Transverse colon (tissue), 4 donors: ENCODE measurements around the gene NT5E. TPM values are rescaled to one million over a fixed set of nuclear protein-coding genes. Genes with fewer than 3 reads are reported as not detected.
"Not testable (repeated sequence)": the region's sequence is repeated elsewhere in the genome, so short reads cannot be mapped to it uniquely, and the experiment has no call there.

Experiments used
- DNase-seq: peaks from one replicate; pipeline ENCODE4 v3.0.0-alpha.2; 2019
- H3K27ac ChIP-seq, 4 donors: fragments of 200-600 bp; sonication (generic); 2 replicates each; pipeline ENCODE4 v1.5.1; 2016 to 2018; ENCODE audit warnings: inconsistent platforms in 4 of 4
- H3K27me3 ChIP-seq: fragments of 200-600 bp; sonication (generic); 2 replicates; pipeline ENCODE4 v1.5.1; 2017; ENCODE audit warnings: inconsistent platforms
- H3K36me3 ChIP-seq, 4 donors: fragments of 200-600 bp; sonication (generic); 2 replicates each; pipeline ENCODE4 v1.5.1; 2017 to 2019; ENCODE audit warnings: inconsistent platforms in 4 of 4
- H3K4me1 ChIP-seq, 4 donors: fragments of 200-600 bp; sonication (generic); 2 replicates each; pipeline ENCODE4 v1.5.1; 2017 to 2020; ENCODE audit warnings: inconsistent platforms in 4 of 4
- H3K4me3 ChIP-seq, 4 donors: fragments of 200-600 bp; sonication (generic); 1 replicate in 1 of 4; 2 replicates in 3 of 4; pipeline versions ENCODE4 v1.5.1 to v1.6.1; 2017 to 2019; ENCODE audit warnings: inconsistent platforms in 4 of 4
- H3K9me3 ChIP-seq, 2 donors: fragments of 200-600 bp; sonication (generic); 2 replicates each; pipeline ENCODE4 v1.5.1; 2017 to 2019; ENCODE audit warnings: inconsistent platforms in 2 of 2
- CTCF ChIP-seq, 5 experiments: fragments of 200-600 bp in 3 of 5; fragments of 450-650 bp in 2 of 5; sonication (generic) in 3 of 5; IDR thresholded peaks; 1 replicate in 2 of 5; 2 replicates in 3 of 5; pipeline ENCODE4 v1.5.1; 2016 to 2017; ENCODE audit warnings: antibody characterized with exemption in 5 of 5, inconsistent platforms in 3 of 5, mild to moderate bottlenecking in 2 of 5, moderate library complexity in 1 of 5
- EP300 ChIP-seq: sonication (generic); formaldehyde crosslinking; IDR thresholded peaks from one replicate; pipeline ENCODE4 v1.6.1; 2017; ENCODE audit warnings: antibody characterized with exemption, low read depth
- POLR2A ChIP-seq: fragments of 450-650 bp; IDR thresholded peaks from one replicate; pipeline ENCODE4 v1.6.1; 2016; ENCODE audit warnings: antibody characterized with exemption, mild to moderate bottlenecking, moderate library complexity
- POLR2AphosphoS5 ChIP-seq, 3 donors: sonication (generic); formaldehyde crosslinking; IDR thresholded peaks; one replicate each; pipeline ENCODE4 v1.6.1; 2016; ENCODE audit warnings: antibody characterized with exemption in 3 of 3
- WGBS, 2 donors: methylation state at CpG; one replicate each; pipeline ENCODE4 v1.1.5; 2018; ENCODE audit warnings: low coverage in 1 of 2; 5-methylcytosine and 5-hydroxymethylcytosine counted together
- in situ Hi-C, 4 donors: fragments of 200-750 bp; cut with MboI; loops; one replicate each; pipeline versions ENCODE4 v1.15.0 to v1.15.1; 2017; ENCODE audit warnings: low sequenced_read_pairs in 3 of 4, low pct_ligation_motif_present in 1 of 4, low pct_unique_long_range_greater_than_20kb in 1 of 4
- intact Hi-C: fragments of 100-400 bp; cut with DNase I; formaldehyde crosslinking; loops from one replicate; pipeline ENCODE4 v1.15.1; 2023; ENCODE audit warnings: low total_unique reads
- total RNA-seq, 4 donors: library from RNA; depleted of rRNA; stranded (reverse); fragments of >200 nt; gene quantifications; one replicate each; pipeline ENCODE4 v1.1.0, GENCODE V29; 2016

The NT5E gene
- total RNA-seq, 4 donors from 2014 or later: 10.5 to 71.8 (median 31.5) TPM

GRCh38 chr6:85498596-85499258 lies 48.8 kb downstream of the NT5E start:
- Histone ChIP-seq H3K27ac (no peak overlapping the region), H3K4me3 (no peak overlapping the region), H3K9me3 (no peaks in the 10 kb centered on the region), H3K27me3 (no peaks in the 10 kb centered on the region), H3K36me3 (peaks cover 0 to 9% (median 0%) of the 10 kb centered on the region in 4 donors), H3K4me1 (peaks cover 0 to 5% (median 4%) of the 10 kb centered on the region in 4 donors)
- 52 to 55% methylated on average over 2 of the region's 2 CpGs for WGBS, 2 donors
- no peak for DNase-seq
- in situ Hi-C loops: no loop called here
- intact Hi-C loops: no loop called here
- no peak for TF ChIP-seq EP300
- TF ChIP-seq POLR2AphosphoS5 (IDR thresholded peaks at IDR 0.05): peak in 1 of 3 donors; percentile 20

- H3K27ac ChIP-seq: no peak overlapping the region
- in situ Hi-C loops (no loop called here), intact Hi-C loops (no loop called here)
- no peak for TF ChIP-seq POLR2AphosphoS5 (IDR thresholded peaks at IDR 0.05)
- no peak for TF ChIP-seq POLR2A
- TF ChIP-seq CTCF (IDR thresholded peaks at IDR 0.05): no peak
- TF ChIP-seq EP300: no peak
- no peaks in the 10 kb centered on the region for H3K27me3 ChIP-seq
- no peak for DNase-seq
- WGBS, 2 donors: 77 to 88% methylated on average over 6 to 8 of the region's 8 CpGs
- H3K36me3 ChIP-seq: peaks cover 0 to 30% (median 2%) of the 10 kb centered on the region in 4 donors
- no peak overlapping the region for H3K4me3 ChIP-seq
- H3K9me3 ChIP-seq: no peaks in the 10 kb centered on the region
- H3K4me1 ChIP-seq: no peaks in the 10 kb centered on the region
Observed at GRCh38 chr6:85506441-85507093, 56.7 kb downstream of the NT5E start.

GRCh38 chr6:85516168-85516567 lies 66.3 kb downstream of the NT5E start:
- Histone ChIP-seq H3K27ac (no peak overlapping the region), H3K4me1 (no peaks in the 10 kb centered on the region), H3K4me3 (no peak overlapping the region), H3K36me3 (peaks cover 0 to 46% (median 21%) of the 10 kb centered on the region in 4 donors), H3K9me3 (no peaks in the 10 kb centered on the region), H3K27me3 (no peaks in the 10 kb centered on the region)
- no peak for TF ChIP-seq EP300
- TF ChIP-seq POLR2A: no peak
- no peak for TF ChIP-seq POLR2AphosphoS5 (IDR thresholded peaks at IDR 0.05)
- TF ChIP-seq CTCF (IDR thresholded peaks at IDR 0.05): no peak
- in situ Hi-C loops: no loop called here
- intact Hi-C loops: no loop called here
- no peak for DNase-seq

- intact Hi-C loops, H3K4me3 ChIP-seq, H3K9me3 ChIP-seq, in situ Hi-C loops, DNase-seq, H3K27ac ChIP-seq, H3K4me1 ChIP-seq, H3K27me3 ChIP-seq: not testable (repeated sequence)
- 86 to 90% methylated on average over 2 of the region's 2 CpGs for WGBS, 2 donors
- H3K36me3 ChIP-seq: peaks cover 0 to 57% (median 10%) of the 10 kb centered on the region in 4 donors
Observed at GRCh38 chr6:85524281-85524680, 74.4 kb downstream of the NT5E start.

- H3K27ac ChIP-seq: no peak overlapping the region
- intact Hi-C loops: no loop called here
- H3K4me1 ChIP-seq: no peaks in the 10 kb centered on the region
- DNase-seq: no peak
- TF ChIP-seq EP300: no peak
- no peak for TF ChIP-seq POLR2AphosphoS5 (IDR thresholded peaks at IDR 0.05)
- peak; percentile 38 to 75 (median 65) for TF ChIP-seq CTCF (IDR thresholded peaks at IDR 0.05)
- H3K4me3 ChIP-seq: no peak overlapping the region
- H3K36me3 ChIP-seq: peaks cover 0 to 29% (median 9%) of the 10 kb centered on the region in 4 donors
- H3K9me3 ChIP-seq: no peaks in the 10 kb centered on the region
- in situ Hi-C loops: no loop called here
- 60 to 66% methylated on average over 2 of the region's 2 CpGs for WGBS, 2 donors
- no peaks in the 10 kb centered on the region for H3K27me3 ChIP-seq
Observed at GRCh38 chr6:85537055-85537494, 87.2 kb downstream of the NT5E start.
